ENCODE data around the gene SH3RF1. TPM values are rescaled to one million over a fixed set of nuclear protein-coding genes. Genes with fewer than 3 reads are reported as not detected.

The SH3RF1 gene
- total and polyA plus RNA-seq, 11 donors, result 1.7 to 17.2 (median 8.9) TPM

- ATAC-seq, result no peak
- H3K27me3 ChIP-seq, result no peaks in the 10 kb centered on the region
- no peak overlapping the region for H3K4me3 ChIP-seq
- H3K9me3 ChIP-seq, result no peaks in the 10 kb centered on the region
- no peak for DNase-seq
- no peak for TF ChIP-seq CTCF (IDR thresholded peaks at IDR 0.05)
- no peak for TF ChIP-seq POLR2A (IDR thresholded peaks at IDR 0.05)
- intact Hi-C loops (cut with DNase I), result no loop called here
- H3K36me3 ChIP-seq, result peaks cover 0 to 96% (median 64%) of the 10 kb centered on the region in 9 donors
- H3K4me1 ChIP-seq, result no peaks in the 10 kb centered on the region
- no peak overlapping the region for H3K27ac ChIP-seq
- WGBS, 4 donors, result 92 to 97% (median 97%) methylated on average over 9 to 12 of the region's 12 CpGs
Observed at GRCh38 chr4:169116270-169116901, 154.4 kb downstream of the SH3RF1 start.

GRCh38 chr4:169115897-169116254, 154.9 kb downstream of the SH3RF1 start:
- intact Hi-C loops (cut with DNase I), result no loop called here

GRCh38 chr4:169115144-169115896, 155.4 kb downstream of the SH3RF1 start:
- 94 to 98% (median 96%) methylated on average over 6 of the region's 6 CpGs for WGBS, 4 donors
- no peak for ATAC-seq
- peaks cover 0 to 92% (median 60%) of the 10 kb centered on the region in 9 donors for H3K36me3 ChIP-seq

More at GRCh38 chr4:169115897-169116254, 154.9 kb downstream of the SH3RF1 start:
- no peak overlapping the region for H3K4me3 ChIP-seq
- H3K4me1 ChIP-seq, result no peaks in the 10 kb centered on the region
- 67 to 78% (median 70%) methylated on average over 4 of the region's 4 CpGs for WGBS, 4 donors
- DNase-seq (no peak), ATAC-seq (peak in 3 of 4 donors; percentile 24 to 74 (median 45))
- TF ChIP-seq POLR2A (IDR thresholded peaks at IDR 0.05), result no peak
- H3K36me3 ChIP-seq, result peaks cover 0 to 92% (median 59%) of the 10 kb centered on the region in 9 donors
- H3K9me3 ChIP-seq, result no peaks in the 10 kb centered on the region
- no peak overlapping the region for H3K27ac ChIP-seq
- no peaks in the 10 kb centered on the region for H3K27me3 ChIP-seq

GRCh38 chr4:169114341-169114974, 156.3 kb downstream of the SH3RF1 start:
- TF ChIP-seq CTCF (IDR thresholded peaks at IDR 0.05) (no peak), POLR2A (IDR thresholded peaks at IDR 0.05) (no peak)
- intact Hi-C loops (cut with DNase I), result no loop called here
- H3K27me3 ChIP-seq, result no peaks in the 10 kb centered on the region
- no peak overlapping the region for H3K27ac ChIP-seq
- ATAC-seq, result no peak
- no peaks in the 10 kb centered on the region for H3K4me1 ChIP-seq
- WGBS, 4 donors, result 96 to 98% (median 98%) methylated on average over 3 of the region's 3 CpGs
- peaks cover 0 to 92% (median 56%) of the 10 kb centered on the region in 9 donors for H3K36me3 ChIP-seq
- H3K4me3 ChIP-seq, result no peak overlapping the region
- DNase-seq, result no peak
- no peaks in the 10 kb centered on the region for H3K9me3 ChIP-seq

More at GRCh38 chr4:169115144-169115896, 155.4 kb downstream of the SH3RF1 start:
- Histone ChIP-seq H3K4me1 (no peaks in the 10 kb centered on the region), H3K9me3 (no peaks in the 10 kb centered on the region), H3K4me3 (no peak overlapping the region), H3K27me3 (no peaks in the 10 kb centered on the region), H3K27ac (no peak overlapping the region)
- TF ChIP-seq POLR2A (IDR thresholded peaks at IDR 0.05), result no peak
- no peak for TF ChIP-seq CTCF (IDR thresholded peaks at IDR 0.05)
- intact Hi-C loops (cut with DNase I), result no loop called here
- DNase-seq, result no peak
